NCI-H1436 treated with DMSO at 0.1 percent for 48 hours (cell line): ENCODE data around the gene SIRT7.

Experiments used
- DNase-seq: peaks from one replicate; lab custom pipeline; 2025; lab: John Stamatoyannopoulos, UW

Gene SIRT7

GRCh38 chr17:81917565-81918332, at the start of gene SIRT7:
Gene SIRT7 (minus strand): TSS chr17:81918176. CDS start chr17:81918131, 45 bp downstream.
- peak; percentile 19 for DNase-seq

GRCh38 chr17:81967244-81967532, 49.2 kb upstream of the SIRT7 start:
- DNase-seq, result no peak

GRCh38 chr17:81966343-81967243, 48.6 kb upstream of the SIRT7 start:
- DNase-seq, result no peak

GRCh38 chr17:81964081-81964849, 46.3 kb upstream of the SIRT7 start:
- no peak for DNase-seq

GRCh38 chr17:81962499-81963441, 44.8 kb upstream of the SIRT7 start:
- no peak for DNase-seq

GRCh38 chr17:81961521-81962498, 43.8 kb upstream of the SIRT7 start:
- DNase-seq, result no peak

- DNase-seq, result no peak
Observed at GRCh38 chr17:81961087-81961511, 43.1 kb upstream of the SIRT7 start, which contains the start of gene NOTUM. Gene NOTUM (minus strand): TSS chr17:81961187. CDS start chr17:81960909, 278 bp downstream.

GRCh38 chr17:81960130-81960958, 42.4 kb upstream of the SIRT7 start:
- DNase-seq, result no peak

GRCh38 chr17:81959362-81960129, 41.6 kb upstream of the SIRT7 start:
- no peak for DNase-seq

- DNase-seq, result no peak
Observed at GRCh38 chr17:81958633-81959342, 40.8 kb upstream of the SIRT7 start.

GRCh38 chr17:81957691-81958432, 39.9 kb upstream of the SIRT7 start:
- no peak for DNase-seq

GRCh38 chr17:81956607-81957589, 38.9 kb upstream of the SIRT7 start:
- DNase-seq, result no peak

- no peak for DNase-seq
Observed at GRCh38 chr17:81955756-81956544, 38.0 kb upstream of the SIRT7 start.

GRCh38 chr17:81955058-81955681, 37.2 kb upstream of the SIRT7 start:
- DNase-seq, result no peak
